GM23338 (cell line): ENCODE data around the gene SETDB1. TPM values are rescaled to one million over a fixed set of nuclear protein-coding genes. Genes with fewer than 3 reads are reported as not detected.

ENCODE experiments used
- ATAC-seq: fragments of 200-7000 bp; cut with Tn5 transposase; 3 replicates; pipeline ENCODE4 v1.9.1; 2020
- DNase-seq: peaks from one replicate; pipeline ENCODE4 v3.0.0-alpha.2; 2015; ENCODE audit warnings: low spot score
- H2AFZ ChIP-seq: fragments of 200-600 bp; sonication (generic); 2 replicates; pipeline ENCODE4 v1.8.0; 2016; ENCODE audit warnings: antibody characterized with exemption, mild to moderate bottlenecking, moderate library complexity
- H3F3A ChIP-seq: fragments of 200-600 bp; sonication (generic); replicated peaks from 2 replicates; pipeline ENCODE4 v1.8.0; 2017; ENCODE audit warnings: antibody characterized with exemption, mixed run types, low read depth
- H3K27ac ChIP-seq: fragments of 200-600 bp; sonication (generic); 2 replicates; pipeline ENCODE4 v1.6.1; 2016; ENCODE audit warnings: low read depth
- H3K27me3 ChIP-seq: fragments of 200-600 bp; sonication (generic); 2 replicates; pipeline ENCODE4 v1.8.0; 2016; ENCODE audit warnings: mild to moderate bottlenecking, mixed run types, moderate library complexity; ENCODE audit not compliant: insufficient read depth
- H3K36me3 ChIP-seq: fragments of 200-600 bp; sonication (generic); 2 replicates; pipeline ENCODE4 v1.8.0; 2016; ENCODE audit warnings: mild to moderate bottlenecking; ENCODE audit not compliant: insufficient read depth
- H3K4me1 ChIP-seq: fragments of 200-600 bp; sonication (generic); 2 replicates; pipeline ENCODE4 v1.8.0; 2016; ENCODE audit warnings: mild to moderate bottlenecking, moderate library complexity; ENCODE audit not compliant: insufficient read depth
- H3K4me2 ChIP-seq: fragments of 200-600 bp; sonication (generic); 2 replicates; pipeline ENCODE4 v1.7.1; 2017; ENCODE audit warnings: mixed run types
- H3K4me3 ChIP-seq: fragments of 200-600 bp; sonication (generic); 2 replicates; pipeline ENCODE4 v1.6.1; 2016; ENCODE audit warnings: mixed run types
- H3K79me2 ChIP-seq: fragments of 200-600 bp; sonication (generic); replicated peaks from 2 replicates; pipeline ENCODE4 v1.8.0; 2017; ENCODE audit warnings: mild to moderate bottlenecking; ENCODE audit not compliant: insufficient read depth
- H3K9me2 ChIP-seq: fragments of 200-600 bp; sonication (generic); 2 replicates; pipeline ENCODE4 v1.8.0; 2017; ENCODE audit not compliant: insufficient read depth
- H4K20me1 ChIP-seq: fragments of 200-600 bp; sonication (generic); replicated peaks from 2 replicates; pipeline ENCODE4 v1.8.0; 2017; ENCODE audit warnings: mild to moderate bottlenecking; ENCODE audit not compliant: insufficient read depth
- H3K27ac Mint-ChIP-seq: 2 replicates; pipeline ENCODE4 v1.8.0; 2020; ENCODE audit warnings: inconsistent platforms, mild to moderate bottlenecking, moderate library complexity, mixed read lengths
- H3K27me3 Mint-ChIP-seq: 3 replicates; pipeline ENCODE4 v1.8.0; 2022; ENCODE audit warnings: low read depth, mild to moderate bottlenecking, moderate library complexity, mixed read lengths, inconsistent platforms; ENCODE audit not compliant: insufficient read depth, poor library complexity
- H3K36me3 Mint-ChIP-seq: 3 replicates; pipeline ENCODE4 v1.8.0; 2021; ENCODE audit warnings: low read depth, mild to moderate bottlenecking, inconsistent platforms, moderate library complexity, mixed read lengths
- H3K4me1 Mint-ChIP-seq: 3 replicates; pipeline ENCODE4 v1.8.0; 2020; ENCODE audit warnings: mild to moderate bottlenecking, inconsistent platforms, mixed read lengths
- H3K4me3 Mint-ChIP-seq: 3 replicates; pipeline ENCODE4 v1.8.0; 2021; ENCODE audit warnings: moderate library complexity, mild to moderate bottlenecking, inconsistent platforms, mixed read lengths
- H3K9me3 Mint-ChIP-seq: 3 replicates; pipeline ENCODE4 v1.8.0; 2020; ENCODE audit warnings: moderate library complexity, mild to moderate bottlenecking, inconsistent platforms, mixed read lengths
- CREB1 ChIP-seq: fragments of 250-450 bp; sonication (Bioruptor Pico); IDR thresholded peaks from 2 replicates; pipeline ENCODE4 v1.5.0; 2020; ENCODE audit warnings: low read depth, mild to moderate bottlenecking, moderate library complexity
- CTCF ChIP-seq, 2 experiments: fragments of 200-600 bp in 1 of 2; sonication (generic) in 1 of 2; conservative IDR thresholded peaks; 2 replicates each; pipeline versions ENCODE4 v1.5.1 to v1.6.1; 2016 to 2017; ENCODE audit warnings: antibody characterized with exemption in 2 of 2, low read depth in 2 of 2, mild to moderate bottlenecking in 2 of 2, moderate library complexity in 1 of 2
- EZH2 ChIP-seq: fragments of 200-600 bp; sonication (generic); IDR thresholded peaks from one replicate; pipeline ENCODE4 v1.8.0; 2017; ENCODE audit warnings: antibody characterized with exemption, mild to moderate bottlenecking, low read depth; ENCODE audit not compliant: unreplicated experiment
- EZH2phosphoT487 ChIP-seq: fragments of 200-600 bp; sonication (generic); IDR thresholded peaks from one replicate; pipeline ENCODE4 v1.8.1; 2018; ENCODE audit warnings: antibody characterized with exemption; ENCODE audit not compliant: unreplicated experiment
- JUNB ChIP-seq: IDR thresholded peaks from one replicate; pipeline ENCODE4 v1.6.1; 2016; ENCODE audit warnings: antibody characterized with exemption; ENCODE audit not compliant: unreplicated experiment
- NANOG ChIP-seq: IDR thresholded peaks from 2 replicates; pipeline ENCODE4 v1.6.1; 2016; ENCODE audit warnings: antibody characterized with exemption, borderline replicate concordance
- POLR2AphosphoS5 ChIP-seq: IDR thresholded peaks from 2 replicates; pipeline ENCODE4 v1.6.1; 2016; ENCODE audit warnings: antibody characterized with exemption, low read depth
- STAT1 ChIP-seq: IDR thresholded peaks from one replicate; pipeline ENCODE4 v1.6.1; 2016; ENCODE audit warnings: antibody characterized with exemption; ENCODE audit not compliant: unreplicated experiment
- ZNF114 ChIP-seq: fragments of 250-450 bp; sonication (Bioruptor Pico); IDR thresholded peaks from 2 replicates; pipeline ENCODE4 v1.5.0; 2020; ENCODE audit warnings: mild to moderate bottlenecking, moderate library complexity
- ZNF331 ChIP-seq: fragments of 250-450 bp; sonication (Bioruptor Pico); IDR thresholded peaks from 2 replicates; pipeline ENCODE4 v1.5.0; 2020; ENCODE audit warnings: low read depth, mild to moderate bottlenecking, moderate library complexity
- ZNF462 ChIP-seq: fragments of 250-450 bp; sonication (Bioruptor Pico); IDR thresholded peaks from 2 replicates; pipeline ENCODE4 v1.5.0; 2020; ENCODE audit warnings: mild to moderate bottlenecking, moderate library complexity
- polyA plus RNA-seq: library from polyadenylated mRNA; unstranded; fragments of >200 nt; fragmentation: Nextera tagmentation; extraction: Ambion mirVana; gene quantifications from 2 replicates; pipeline ENCODE4 v1.2.1, GENCODE V29; 2016
- total RNA-seq: library from RNA; depleted of rRNA; stranded (reverse); fragments of >200 nt; shearing (Covaris generic); gene quantifications from 2 replicates; pipeline ENCODE4 v1.2.3, GENCODE V29; 2014
- TF ChIP-seq, protein P1 (sequence below): IDR thresholded peaks from one replicate; pipeline ENCODE4 v1.6.1; 2018; ENCODE audit warnings: antibody characterized with exemption; ENCODE audit not compliant: unreplicated experiment
- TF ChIP-seq, protein P2 (sequence below): IDR thresholded peaks from 2 replicates; pipeline ENCODE4 v1.6.1; 2016; ENCODE audit warnings: antibody characterized with exemption

Gene SETDB1
- total and polyA plus RNA-seq, 2 experiments from 2014 or later: 16.9 to 47.4 TPM

- peak overlapping the region; percentile 94 for H3K4me3 Mint-ChIP-seq
- peaks cover 15% of the 10 kb centered on the region for H3K79me2 ChIP-seq
- H3K27me3 Mint-ChIP-seq: peaks cover 21% of the 10 kb centered on the region
- no peaks in the 10 kb centered on the region for H3K9me2 ChIP-seq
- H3F3A ChIP-seq: peaks cover 13% of the 10 kb centered on the region; the same call in 1 of the 2 replicates
- peaks cover 25% of the 10 kb centered on the region for H3K4me1 ChIP-seq
- H3K9me3 Mint-ChIP-seq: no peaks in the 10 kb centered on the region
- peaks cover 36% of the 10 kb centered on the region for H3K4me1 Mint-ChIP-seq
- H3K4me3 ChIP-seq: peak overlapping the region; percentile 84
- TF ChIP-seq EZH2: no peak
- TF ChIP-seq, protein P1, sequence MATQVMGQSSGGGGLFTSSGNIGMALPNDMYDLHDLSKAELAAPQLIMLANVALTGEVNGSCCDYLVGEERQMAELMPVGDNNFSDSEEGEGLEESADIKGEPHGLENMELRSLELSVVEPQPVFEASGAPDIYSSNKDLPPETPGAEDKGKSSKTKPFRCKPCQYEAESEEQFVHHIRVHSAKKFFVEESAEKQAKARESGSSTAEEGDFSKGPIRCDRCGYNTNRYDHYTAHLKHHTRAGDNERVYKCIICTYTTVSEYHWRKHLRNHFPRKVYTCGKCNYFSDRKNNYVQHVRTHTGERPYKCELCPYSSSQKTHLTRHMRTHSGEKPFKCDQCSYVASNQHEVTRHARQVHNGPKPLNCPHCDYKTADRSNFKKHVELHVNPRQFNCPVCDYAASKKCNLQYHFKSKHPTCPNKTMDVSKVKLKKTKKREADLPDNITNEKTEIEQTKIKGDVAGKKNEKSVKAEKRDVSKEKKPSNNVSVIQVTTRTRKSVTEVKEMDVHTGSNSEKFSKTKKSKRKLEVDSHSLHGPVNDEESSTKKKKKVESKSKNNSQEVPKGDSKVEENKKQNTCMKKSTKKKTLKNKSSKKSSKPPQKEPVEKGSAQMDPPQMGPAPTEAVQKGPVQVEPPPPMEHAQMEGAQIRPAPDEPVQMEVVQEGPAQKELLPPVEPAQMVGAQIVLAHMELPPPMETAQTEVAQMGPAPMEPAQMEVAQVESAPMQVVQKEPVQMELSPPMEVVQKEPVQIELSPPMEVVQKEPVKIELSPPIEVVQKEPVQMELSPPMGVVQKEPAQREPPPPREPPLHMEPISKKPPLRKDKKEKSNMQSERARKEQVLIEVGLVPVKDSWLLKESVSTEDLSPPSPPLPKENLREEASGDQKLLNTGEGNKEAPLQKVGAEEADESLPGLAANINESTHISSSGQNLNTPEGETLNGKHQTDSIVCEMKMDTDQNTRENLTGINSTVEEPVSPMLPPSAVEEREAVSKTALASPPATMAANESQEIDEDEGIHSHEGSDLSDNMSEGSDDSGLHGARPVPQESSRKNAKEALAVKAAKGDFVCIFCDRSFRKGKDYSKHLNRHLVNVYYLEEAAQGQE: no peak
- TF ChIP-seq CREB1 (CRISPR knock-in tag): no peak
- TF ChIP-seq, protein P2, sequence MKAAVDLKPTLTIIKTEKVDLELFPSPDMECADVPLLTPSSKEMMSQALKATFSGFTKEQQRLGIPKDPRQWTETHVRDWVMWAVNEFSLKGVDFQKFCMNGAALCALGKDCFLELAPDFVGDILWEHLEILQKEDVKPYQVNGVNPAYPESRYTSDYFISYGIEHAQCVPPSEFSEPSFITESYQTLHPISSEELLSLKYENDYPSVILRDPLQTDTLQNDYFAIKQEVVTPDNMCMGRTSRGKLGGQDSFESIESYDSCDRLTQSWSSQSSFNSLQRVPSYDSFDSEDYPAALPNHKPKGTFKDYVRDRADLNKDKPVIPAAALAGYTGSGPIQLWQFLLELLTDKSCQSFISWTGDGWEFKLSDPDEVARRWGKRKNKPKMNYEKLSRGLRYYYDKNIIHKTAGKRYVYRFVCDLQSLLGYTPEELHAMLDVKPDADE: no peak
- no peak for TF ChIP-seq ZNF114 (CRISPR knock-in tag)
- TF ChIP-seq CTCF (conservative IDR thresholded peaks at IDR 0.05; ENCODE audit: low read depth in 2 of 2): no peak
- no peak for TF ChIP-seq ZNF331 (CRISPR knock-in tag)
- no peak for TF ChIP-seq STAT1
- TF ChIP-seq EZH2phosphoT487: no peak
- no peak for TF ChIP-seq ZNF462
- no peak for TF ChIP-seq JUNB
- no peak for TF ChIP-seq NANOG
- no peak for TF ChIP-seq POLR2AphosphoS5
- H3K27ac ChIP-seq: no peak overlapping the region
- H3K36me3 Mint-ChIP-seq: no peaks in the 10 kb centered on the region; the same call in 2 of the 3 replicates
- H3K4me2 ChIP-seq: peak overlapping the region; percentile 80
- H3K27ac Mint-ChIP-seq: no peak overlapping the region
- H2AFZ ChIP-seq: peak overlapping the region; percentile 88; the same call in 1 of the 2 replicates
- DNase-seq (no peak), ATAC-seq (no peak)
- H3K27me3 ChIP-seq: no peaks in the 10 kb centered on the region
- H3K36me3 ChIP-seq: no peaks in the 10 kb centered on the region
- no peaks in the 10 kb centered on the region; the same call in 1 of the 2 replicates for H4K20me1 ChIP-seq
Measured at GRCh38 chr1:151009206-151009587, 83.0 kb downstream of the SETDB1 start.
